ENCODE measurements around the gene COG1. TPM values are rescaled to one million over a fixed set of nuclear protein-coding genes. Genes with fewer than 3 reads are reported as not detected.

The COG1 gene
- total RNA-seq, 1 experiment from 2014 or later = 24.1 TPM

GRCh38 chr17:73156166-73156840 is 36.6 kb upstream of the COG1 start:
- Histone ChIP-seq H2AFZ (ENCODE audit: low read length) (peak overlapping the region; percentile 79), H3K79me2 (ENCODE audit: low read length) (no peaks in the 10 kb centered on the region), H3K4me3 (ENCODE audit: low read length) (no peak overlapping the region), H3K4me1 (ENCODE audit: insufficient read depth, low read length) (peaks cover 3% of the 10 kb centered on the region; the same call in 1 of the 2 replicates), H4K20me1 (ENCODE audit: low read length) (no peaks in the 10 kb centered on the region), H3K27me3 (ENCODE audit: low read length) (0 out of 2 replicates have a peak, but pooled peaks cover 3% of the 10 kb centered on the region), H3K9me3 (ENCODE audit: low read length) (no peaks in the 10 kb centered on the region), H3K9me2 (replicated peaks; ENCODE audit: low read length) (no peaks in the 10 kb centered on the region), H3F3A (ENCODE audit: low read length, unreplicated experiment) (no peaks in the 10 kb centered on the region), H3K36me3 (ENCODE audit: low read depth, low read length) (no peaks in the 10 kb centered on the region), H3K4me2 (ENCODE audit: low read length) (peak overlapping the region; percentile 52), H3K27ac (ENCODE audit: low read length) (no peak overlapping the region), H3K9ac (ENCODE audit: low read length) (no peak overlapping the region)
- TF ChIP-seq CTCF (conservative IDR thresholded peaks at IDR 0.05; ENCODE audit: low read depth, low read length) (peak; percentile 92), EZH2phosphoT487 (IDR thresholded peaks at IDR 0.05; ENCODE audit: borderline replicate concordance, low read length) (no peak), EZH2 (IDR thresholded peaks at IDR 0.05; ENCODE audit: low read length, unreplicated experiment) (no peak)
- BruUV-seq (replicated peaks) = no TSS peak
- CTCF ChIA-PET = interaction anchor here (0.5 to 2.2 kb wide), 10 partner anchors 33 to 599 kb away, joined by 3 to 26 read pairs (median 6); no protein-coding TSS in a partner anchor
- peak; percentile 95 for ATAC-seq
- DNase-seq = peak; percentile 77
- POLR2A ChIA-PET (ENCODE audit: unreplicated experiment) = interaction anchor here (0.6 kb wide), 1 partner anchor 8 kb away, joined by 22 read pairs; no protein-coding TSS in a partner anchor
- intact Hi-C loops (cut with micrococcal nuclease) = loop anchor here (1.0 kb wide), 3 partner anchors 153 to 428 kb away; no protein-coding TSS in a partner anchor

- ATAC-seq (0 out of 2 replicates have a peak, but pooled peaks have one; percentile 5), DNase-seq (no peak)
- Histone ChIP-seq H3K9me3 (ENCODE audit: low read length) (no peaks in the 10 kb centered on the region), H4K20me1 (ENCODE audit: low read length) (no peaks in the 10 kb centered on the region), H3K9ac (ENCODE audit: low read length) (no peak overlapping the region), H3K4me2 (ENCODE audit: low read length) (no peak overlapping the region), H3K4me3 (ENCODE audit: low read length) (no peak overlapping the region), H3K79me2 (ENCODE audit: low read length) (no peaks in the 10 kb centered on the region), H2AFZ (ENCODE audit: low read length) (no peak overlapping the region; the same call in 1 of the 2 replicates), H3K27me3 (ENCODE audit: low read length) (0 out of 2 replicates have a peak, but pooled peaks cover 7% of the 10 kb centered on the region), H3K27ac (ENCODE audit: low read length) (no peak overlapping the region), H3K36me3 (ENCODE audit: low read depth, low read length) (no peaks in the 10 kb centered on the region), H3K4me1 (ENCODE audit: insufficient read depth, low read length) (peaks cover 3% of the 10 kb centered on the region; the same call in 1 of the 2 replicates), H3F3A (ENCODE audit: low read length, unreplicated experiment) (no peaks in the 10 kb centered on the region), H3K9me2 (replicated peaks; ENCODE audit: low read length) (no peaks in the 10 kb centered on the region)
- intact Hi-C loops (cut with micrococcal nuclease) = loop anchor here (1.0 kb wide), 3 partner anchors 154 to 429 kb away; no protein-coding TSS in a partner anchor
- BruUV-seq (replicated peaks) = no TSS peak
- CTCF ChIA-PET = interaction anchor here (0.5 to 2.2 kb wide), 9 partner anchors 32 to 1308 kb away, joined by 3 to 26 read pairs (median 8); no protein-coding TSS in a partner anchor
- TF ChIP-seq EZH2 (IDR thresholded peaks at IDR 0.05; ENCODE audit: low read length, unreplicated experiment) = no peak
- TF ChIP-seq EZH2phosphoT487 (IDR thresholded peaks at IDR 0.05; ENCODE audit: borderline replicate concordance, low read length) = no peak
- no peak for TF ChIP-seq CTCF (conservative IDR thresholded peaks at IDR 0.05; ENCODE audit: low read depth, low read length)
- POLR2A ChIA-PET (ENCODE audit: unreplicated experiment) = interaction anchor here (0.6 kb wide), 3 partner anchors 7 to 564 kb away, joined by 3 to 22 read pairs (median 3); no protein-coding TSS in a partner anchor
Measured at GRCh38 chr17:73156887-73157520, 35.9 kb upstream of the COG1 start.
